WERI-Rb-1 (cell line): ENCODE measurements around the gene SFXN5.

Experiments used
- DNase-seq: peaks from one replicate; pipeline ENCODE4 v3.0.0-alpha.2; 2020
- H3K27ac ChIP-seq: fragments of 250-450 bp; sonication (Bioruptor Pico); 2 replicates; pipeline ENCODE4 v1.5.1; 2020; ENCODE audit warnings: mild to moderate bottlenecking, moderate library complexity
- H3K27me3 ChIP-seq: fragments of 250-450 bp; sonication (Bioruptor Pico); 2 replicates; pipeline ENCODE4 v1.5.1; 2021; ENCODE audit warnings: mild to moderate bottlenecking, low read depth, moderate library complexity; ENCODE audit not compliant: insufficient read depth, severe bottlenecking
- H3K36me3 ChIP-seq: fragments of 250-450 bp; sonication (Bioruptor Pico); 2 replicates; pipeline ENCODE4 v1.5.1; 2020; ENCODE audit warnings: mild to moderate bottlenecking, moderate library complexity
- H3K4me3 ChIP-seq: 2 replicates; pipeline ENCODE4 v1.5.1; 2011; ENCODE audit warnings: low read depth, mild to moderate bottlenecking, control low read depth, low read length
- H3K9me3 ChIP-seq: fragments of 250-450 bp; sonication (Bioruptor Pico); 2 replicates; pipeline ENCODE4 v1.5.1; 2021; ENCODE audit warnings: mild to moderate bottlenecking, moderate library complexity; ENCODE audit not compliant: severe bottlenecking
- TF ChIP-seq, protein P1 (sequence below): IDR thresholded peaks from 2 replicates; pipeline ENCODE4 v1.5.1; 2011; ENCODE audit warnings: low read depth, mild to moderate bottlenecking, control low read depth, inconsistent platforms, low read length

Gene SFXN5

DNA sequence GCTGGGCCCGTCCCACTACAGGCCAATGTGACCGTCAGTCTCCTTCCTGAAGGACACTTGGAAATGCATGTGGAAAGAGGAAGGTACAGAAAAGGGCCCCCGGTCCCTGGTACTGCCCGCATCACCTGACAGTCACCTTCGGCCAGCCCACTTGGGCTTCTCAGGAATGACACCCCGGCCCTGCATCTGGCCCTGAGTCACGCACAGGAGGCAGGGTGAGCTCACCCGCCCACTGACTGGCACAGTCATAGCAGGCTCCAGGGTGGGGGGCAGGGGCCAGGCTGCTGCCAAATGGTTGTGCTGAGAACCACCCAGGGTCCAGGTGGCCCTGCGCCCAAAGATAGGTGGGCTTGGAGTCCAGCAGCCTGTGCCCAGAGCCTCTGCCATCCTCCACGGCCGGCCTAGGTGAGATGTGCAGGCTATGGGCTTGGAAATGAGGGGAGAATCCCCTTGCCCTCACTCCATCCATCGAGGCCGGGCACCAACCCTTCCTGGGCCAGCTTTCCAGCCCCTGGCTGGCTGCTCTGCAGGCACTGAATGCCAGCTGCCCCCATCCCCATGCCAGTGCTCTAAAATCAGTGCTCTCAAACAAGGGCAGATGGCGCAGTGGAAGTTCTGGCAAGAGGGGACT is 140.1 kb downstream of the SFXN5 start:
- no peak overlapping the region for H3K27ac ChIP-seq
- H3K9me3 ChIP-seq: no peaks in the 10 kb centered on the region
- H3K27me3 ChIP-seq: no peaks in the 10 kb centered on the region
- peaks cover 16% of the 10 kb centered on the region for H3K36me3 ChIP-seq
- no peak for DNase-seq
- TF ChIP-seq, protein P1, sequence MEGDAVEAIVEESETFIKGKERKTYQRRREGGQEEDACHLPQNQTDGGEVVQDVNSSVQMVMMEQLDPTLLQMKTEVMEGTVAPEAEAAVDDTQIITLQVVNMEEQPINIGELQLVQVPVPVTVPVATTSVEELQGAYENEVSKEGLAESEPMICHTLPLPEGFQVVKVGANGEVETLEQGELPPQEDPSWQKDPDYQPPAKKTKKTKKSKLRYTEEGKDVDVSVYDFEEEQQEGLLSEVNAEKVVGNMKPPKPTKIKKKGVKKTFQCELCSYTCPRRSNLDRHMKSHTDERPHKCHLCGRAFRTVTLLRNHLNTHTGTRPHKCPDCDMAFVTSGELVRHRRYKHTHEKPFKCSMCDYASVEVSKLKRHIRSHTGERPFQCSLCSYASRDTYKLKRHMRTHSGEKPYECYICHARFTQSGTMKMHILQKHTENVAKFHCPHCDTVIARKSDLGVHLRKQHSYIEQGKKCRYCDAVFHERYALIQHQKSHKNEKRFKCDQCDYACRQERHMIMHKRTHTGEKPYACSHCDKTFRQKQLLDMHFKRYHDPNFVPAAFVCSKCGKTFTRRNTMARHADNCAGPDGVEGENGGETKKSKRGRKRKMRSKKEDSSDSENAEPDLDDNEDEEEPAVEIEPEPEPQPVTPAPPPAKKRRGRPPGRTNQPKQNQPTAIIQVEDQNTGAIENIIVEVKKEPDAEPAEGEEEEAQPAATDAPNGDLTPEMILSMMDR: no peak
- no peak overlapping the region for H3K4me3 ChIP-seq

DNA sequence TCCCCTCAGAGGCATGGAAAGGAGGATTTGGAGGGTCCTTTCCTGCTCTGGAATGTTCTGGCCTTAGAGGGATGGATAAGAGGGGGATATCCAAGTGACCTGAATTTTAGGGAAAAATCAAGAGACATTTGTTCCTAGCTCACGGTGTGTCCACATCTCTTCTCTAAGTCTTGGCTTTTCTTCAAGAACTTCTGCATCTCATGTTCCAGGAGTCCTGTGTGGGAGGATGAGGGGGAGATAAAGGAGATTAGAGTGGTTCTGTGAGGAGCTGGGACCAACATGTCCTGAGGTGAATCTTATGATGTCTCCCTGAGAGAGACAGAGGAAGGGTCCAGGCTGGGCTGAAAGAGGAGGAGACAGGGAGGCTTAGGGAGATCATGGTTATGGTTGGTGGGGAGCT is 142.5 kb downstream of the SFXN5 start:
- TF ChIP-seq, protein P1: no peak
- DNase-seq: no peak
- no peaks in the 10 kb centered on the region for H3K9me3 ChIP-seq
- no peak overlapping the region for H3K4me3 ChIP-seq
- no peaks in the 10 kb centered on the region for H3K27me3 ChIP-seq
- H3K27ac ChIP-seq: no peak overlapping the region
- peaks cover 13% of the 10 kb centered on the region for H3K36me3 ChIP-seq

DNA sequence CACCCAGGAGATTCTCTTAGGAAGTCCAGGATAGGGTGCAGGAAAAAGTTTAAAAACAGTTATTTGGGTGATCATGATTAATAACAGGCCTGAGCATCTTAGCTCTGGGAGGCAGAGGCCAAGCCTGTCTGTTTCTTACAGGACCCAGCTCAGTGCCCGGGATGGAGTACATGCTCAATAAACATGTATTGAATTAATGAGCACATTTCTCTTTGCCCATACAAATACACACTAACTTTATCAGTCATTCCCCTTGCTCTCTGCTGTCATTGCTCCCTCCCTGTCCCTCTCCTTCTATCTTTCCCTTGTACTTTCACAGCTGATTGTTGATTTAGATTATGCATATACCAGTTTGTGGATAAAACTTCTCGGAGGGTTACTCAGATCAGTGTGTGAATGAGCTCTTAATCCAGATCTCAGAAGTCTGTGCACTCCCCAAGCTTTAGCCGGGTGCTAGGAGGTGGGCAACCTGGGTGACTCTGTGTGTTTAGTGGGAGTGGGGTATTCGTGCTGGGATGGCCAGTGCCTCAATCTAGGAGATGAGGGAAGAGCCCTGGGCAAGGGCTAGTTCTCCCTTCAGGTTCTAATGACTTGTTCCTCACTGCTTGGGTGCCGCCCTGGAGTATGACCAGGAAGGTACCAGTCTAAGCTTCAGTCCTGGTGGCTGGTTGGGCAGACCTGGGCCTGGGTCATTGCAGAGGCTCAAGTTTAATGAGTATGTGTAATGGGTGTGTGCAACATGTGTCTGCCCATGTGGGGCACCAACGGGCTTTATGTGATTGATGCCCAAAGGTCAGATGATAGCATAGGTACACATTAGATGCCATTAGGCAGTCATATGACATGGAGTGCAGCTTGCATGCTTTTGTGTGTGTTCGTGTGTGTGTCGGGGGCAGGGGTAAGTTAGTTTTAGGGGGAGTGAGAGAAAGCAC is 143.6 kb downstream of the SFXN5 start:
- TF ChIP-seq, protein P1: no peak
- Histone ChIP-seq H3K27ac (no peak overlapping the region), H3K27me3 (no peaks in the 10 kb centered on the region), H3K36me3 (peaks cover 9% of the 10 kb centered on the region), H3K9me3 (no peaks in the 10 kb centered on the region), H3K4me3 (no peak overlapping the region)
- no peak for DNase-seq

DNA sequence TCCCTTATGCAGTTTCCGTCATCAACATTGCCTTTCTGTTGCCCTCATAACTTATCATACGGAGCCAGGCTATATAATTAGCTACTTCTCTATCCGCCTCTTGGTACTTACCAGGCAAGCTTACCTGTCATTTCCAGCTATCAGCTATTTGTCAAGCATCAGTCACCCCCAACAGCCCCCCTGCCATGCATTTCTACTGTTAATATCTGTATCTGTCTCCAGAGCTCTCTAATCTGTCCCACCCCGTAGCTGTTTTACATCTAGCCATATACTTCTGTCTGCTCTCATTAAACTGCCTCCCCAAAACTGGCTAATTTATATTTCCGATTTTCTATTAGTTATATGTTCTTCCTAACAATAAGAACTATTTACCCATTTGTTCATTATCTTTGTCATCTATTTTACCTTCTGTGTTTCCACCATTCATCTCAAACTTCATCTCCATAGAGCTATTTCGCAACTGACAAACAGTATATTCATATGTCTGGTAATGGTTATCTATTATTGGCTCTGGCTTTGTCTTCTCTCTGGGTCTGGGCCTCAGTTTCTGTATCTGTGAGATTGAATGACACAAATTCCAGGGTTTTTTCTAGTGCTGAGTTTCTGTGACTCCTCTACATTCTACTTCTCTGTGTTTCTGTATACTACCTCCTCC is 144.6 kb downstream of the SFXN5 start:
- no peaks in the 10 kb centered on the region for H3K27me3 ChIP-seq
- H3K4me3 ChIP-seq: no peak overlapping the region
- peaks cover 9% of the 10 kb centered on the region for H3K36me3 ChIP-seq
- H3K9me3 ChIP-seq: no peaks in the 10 kb centered on the region
- DNase-seq: no peak
- TF ChIP-seq, protein P1: no peak
- H3K27ac ChIP-seq: no peak overlapping the region

DNA sequence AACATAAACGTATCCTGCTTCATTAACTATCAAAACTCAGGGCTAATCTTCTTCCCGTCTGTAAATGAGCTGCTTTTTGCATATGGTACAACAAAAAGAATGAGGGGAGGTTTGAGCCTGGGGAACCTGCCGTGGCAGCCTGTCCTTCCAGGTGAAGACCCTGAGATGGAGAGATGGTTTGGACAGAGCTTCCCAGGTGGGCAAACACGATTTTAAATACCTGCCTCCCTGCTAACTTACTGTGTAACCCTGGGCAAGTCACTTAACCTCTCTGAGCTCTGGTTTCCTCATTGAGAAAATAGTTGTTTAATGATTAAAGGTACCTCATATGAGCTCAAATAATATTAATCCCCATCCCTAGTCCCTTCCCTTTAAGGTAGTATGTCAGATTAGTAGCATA is 145.1 kb downstream of the SFXN5 start:
- DNase-seq: no peak
- no peak overlapping the region for H3K4me3 ChIP-seq
- no peaks in the 10 kb centered on the region for H3K27me3 ChIP-seq
- H3K9me3 ChIP-seq: no peaks in the 10 kb centered on the region
- no peak overlapping the region for H3K27ac ChIP-seq
- TF ChIP-seq, protein P1: no peak
- H3K36me3 ChIP-seq: peaks cover 14% of the 10 kb centered on the region
